Osteoblast (primary cell): Measurements from ENCODE around the gene C6. TPM values are rescaled to one million over a fixed set of nuclear protein-coding genes. Genes with fewer than 3 reads are reported as not detected.

Experiments used
- DNase-seq: peaks from one replicate; pipeline ENCODE4 v3.0.0; 2011; ENCODE audit warnings: low spot score, mixed read lengths; ENCODE audit not compliant: insufficient read length; ENCODE audit errors: missing footprints
- H2AFZ ChIP-seq: 2 replicates; pipeline ENCODE4 v1.6.0; 2011; ENCODE audit warnings: mild to moderate bottlenecking, low read length
- H3K27ac ChIP-seq: 2 replicates; pipeline ENCODE4 v1.5.1; 2011; ENCODE audit warnings: mild to moderate bottlenecking, low read depth, low read length, moderate library complexity
- H3K27me3 ChIP-seq: 2 replicates; pipeline ENCODE4 v1.6.0; 2012; ENCODE audit warnings: mild to moderate bottlenecking, control low read depth, inconsistent platforms, low read length, moderate library complexity; ENCODE audit not compliant: insufficient read depth
- H3K36me3 ChIP-seq: 2 replicates; pipeline ENCODE4 v1.5.1; 2011; ENCODE audit warnings: mild to moderate bottlenecking, low read length, control low read depth, moderate library complexity; ENCODE audit not compliant: insufficient read depth
- H3K4me1 ChIP-seq: 2 replicates; pipeline ENCODE4 v1.5.1; 2011; ENCODE audit warnings: mild to moderate bottlenecking, low read length, control low read depth, moderate library complexity; ENCODE audit not compliant: insufficient read depth
- H3K4me2 ChIP-seq: 2 replicates; pipeline ENCODE4 v1.6.0; 2011; ENCODE audit warnings: mild to moderate bottlenecking, low read length; ENCODE audit not compliant: insufficient read depth
- H3K4me3 ChIP-seq: fragments of 200-600 bp; sonication (generic); 3 replicates; pipeline ENCODE4 v1.5.1; 2012; ENCODE audit warnings: mild to moderate bottlenecking, low read length, inconsistent platforms; ENCODE audit not compliant: insufficient read depth
- H3K79me2 ChIP-seq: 2 replicates; pipeline ENCODE4 v1.6.0; 2012; ENCODE audit warnings: mild to moderate bottlenecking, low read length, control low read depth, inconsistent platforms; ENCODE audit not compliant: insufficient read depth
- H3K9me3 ChIP-seq: 2 replicates; pipeline ENCODE4 v1.5.1; 2011; ENCODE audit warnings: low read depth, low read length, control low read depth
- H4K20me1 ChIP-seq: 2 replicates; pipeline ENCODE4 v1.6.0; 2012; ENCODE audit warnings: mild to moderate bottlenecking, low read length, control low read depth; ENCODE audit not compliant: insufficient read depth
- CTCF ChIP-seq: IDR thresholded peaks from 2 replicates; pipeline ENCODE4 v1.5.1; 2011; ENCODE audit warnings: mild to moderate bottlenecking, low read depth, low read length, moderate library complexity; ENCODE audit errors: extremely low read depth
- total RNA-seq: library from RNA; depleted of rRNA; stranded (reverse); fragments of >200 nt; gene quantifications from 2 replicates; pipeline ENCODE4 v1.2.3, GENCODE V29; 2012

C6 gene
- total RNA-seq, 1 donor, result under 0.01 TPM

DNA sequence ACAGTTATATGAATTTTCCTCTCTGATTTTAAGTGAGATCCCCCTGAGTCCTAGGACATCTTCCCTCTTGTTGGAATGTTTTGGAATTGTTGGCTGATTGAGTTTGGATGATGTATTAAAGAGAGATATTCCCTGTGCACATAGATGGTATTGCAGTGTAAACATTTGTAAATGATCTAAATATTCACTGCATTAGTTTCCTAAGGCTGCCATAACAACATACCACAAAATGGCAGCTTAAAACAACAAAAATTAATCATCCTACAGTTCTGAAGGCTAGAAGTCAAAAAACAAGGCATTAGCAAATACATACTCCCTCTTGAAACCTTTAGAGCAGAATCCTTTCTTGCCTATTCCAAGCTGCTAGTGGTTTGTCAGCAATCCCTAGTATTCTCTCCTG is 104.1 kb downstream of the C6 start:
- Histone ChIP-seq H3K4me3 (no peak overlapping the region), H3K27ac (no peak overlapping the region), H3K4me2 (no peak overlapping the region), H4K20me1 (no peaks in the 10 kb centered on the region), H3K9me3 (no peaks in the 10 kb centered on the region), H3K36me3 (no peaks in the 10 kb centered on the region), H3K4me1 (no peaks in the 10 kb centered on the region), H2AFZ (no peak overlapping the region), H3K79me2 (no peaks in the 10 kb centered on the region), H3K27me3 (no peaks in the 10 kb centered on the region)
- no peak for DNase-seq
- TF ChIP-seq CTCF, result no peak

GRCh38 chr5:41102341-41102740 is 111.0 kb downstream of the C6 start:
- no peak overlapping the region for H3K4me2 ChIP-seq
- TF ChIP-seq CTCF, result no peak
- H3K4me3 ChIP-seq, result no peak overlapping the region
- H3K27me3 ChIP-seq, result no peaks in the 10 kb centered on the region
- H3K36me3 ChIP-seq, result no peaks in the 10 kb centered on the region
- no peak overlapping the region for H3K27ac ChIP-seq
- DNase-seq, result no peak
- H3K79me2 ChIP-seq, result no peaks in the 10 kb centered on the region
- no peak overlapping the region for H2AFZ ChIP-seq
- no peaks in the 10 kb centered on the region for H3K4me1 ChIP-seq
- no peaks in the 10 kb centered on the region for H4K20me1 ChIP-seq
- no peaks in the 10 kb centered on the region for H3K9me3 ChIP-seq

DNA sequence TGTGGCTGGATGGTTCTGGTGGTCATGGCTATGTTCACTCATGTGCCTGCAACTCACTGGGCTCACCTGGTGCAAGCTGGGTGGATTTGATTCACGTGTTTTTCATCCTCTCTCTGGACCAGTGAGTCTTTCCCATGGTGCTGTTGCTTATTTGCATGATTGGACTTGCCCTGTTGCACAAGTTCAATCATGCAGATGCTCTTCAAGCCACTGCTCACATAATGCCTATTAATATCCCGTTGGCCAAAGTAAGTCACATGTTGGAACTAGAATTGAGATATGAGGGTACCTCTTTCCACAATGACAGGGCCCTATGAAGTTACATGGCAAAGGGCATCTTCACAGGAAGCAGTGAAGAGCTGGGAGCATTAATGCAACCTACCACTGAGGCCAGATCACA is 115.7 kb downstream of the C6 start:
- no peak for TF ChIP-seq CTCF
- Histone ChIP-seq H3K9me3 (no peaks in the 10 kb centered on the region), H3K27me3 (no peaks in the 10 kb centered on the region), H3K27ac (no peak overlapping the region), H3K36me3 (no peaks in the 10 kb centered on the region), H3K79me2 (no peaks in the 10 kb centered on the region), H3K4me2 (no peak overlapping the region), H3K4me3 (no peak overlapping the region), H2AFZ (no peak overlapping the region), H3K4me1 (no peaks in the 10 kb centered on the region), H4K20me1 (no peaks in the 10 kb centered on the region)
- no peak for DNase-seq

DNA sequence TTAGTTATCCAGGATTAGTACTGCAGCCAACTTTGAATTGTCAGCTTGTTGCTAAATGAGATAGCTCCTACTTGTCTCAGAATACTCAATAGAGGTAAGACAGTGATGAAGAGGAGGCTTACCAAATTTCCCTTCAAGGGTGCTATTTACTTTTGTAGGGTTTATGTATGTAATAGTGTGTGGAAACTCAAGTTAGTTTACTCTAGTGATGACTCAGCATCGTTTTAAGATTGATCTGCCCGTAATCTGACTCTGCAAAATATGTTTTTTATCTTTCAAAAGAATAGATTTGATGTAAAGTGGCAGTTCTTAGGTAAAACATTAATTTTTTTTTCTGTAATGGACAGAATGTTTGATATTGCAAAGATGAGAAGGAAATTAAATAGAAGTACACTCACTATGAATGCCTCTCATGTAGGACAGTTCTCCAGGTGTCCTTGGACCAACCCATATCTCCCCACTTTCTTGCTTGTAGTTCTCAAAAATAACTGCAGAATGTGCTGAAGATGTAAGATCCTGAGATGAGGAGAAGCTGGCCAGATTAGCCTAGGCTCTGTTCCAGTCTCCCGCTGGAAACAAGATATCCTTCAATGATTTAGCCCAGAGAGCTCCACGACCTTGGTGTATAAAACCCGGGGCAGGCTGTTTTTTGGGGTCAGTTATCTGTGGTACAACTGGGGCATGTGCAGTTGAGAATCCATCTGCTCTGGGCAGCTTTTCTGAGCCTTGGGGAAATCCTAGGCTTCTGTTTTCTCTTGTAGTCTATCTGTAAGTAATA is 117.8 kb downstream of the C6 start:
- no peaks in the 10 kb centered on the region for H3K79me2 ChIP-seq
- no peaks in the 10 kb centered on the region for H3K27me3 ChIP-seq
- H3K36me3 ChIP-seq, result no peaks in the 10 kb centered on the region
- H3K9me3 ChIP-seq, result no peaks in the 10 kb centered on the region
- no peak overlapping the region for H3K4me3 ChIP-seq
- no peaks in the 10 kb centered on the region for H4K20me1 ChIP-seq
- no peak overlapping the region for H3K4me2 ChIP-seq
- DNase-seq, result no peak
- no peak overlapping the region for H3K27ac ChIP-seq
- no peaks in the 10 kb centered on the region for H3K4me1 ChIP-seq
- H2AFZ ChIP-seq, result no peak overlapping the region
- TF ChIP-seq CTCF, result no peak
